HPDE6-E6E7 (cell line): ENCODE results near the gene FAM110A.
"Not testable (repeated sequence)": the region's sequence is repeated elsewhere in the genome, so short reads cannot be mapped to it uniquely, and the experiment has no call there.

Experiments used
- DNase-seq: peaks from one replicate; pipeline ENCODE4 v3.0.0; 2011; ENCODE audit warnings: missing footprints; ENCODE audit errors: extremely low spot score

The FAM110A gene

GRCh38 chr20:823574-823902 is 10.0 kb upstream of the FAM110A start:
- DNase-seq = no peak

GRCh38 chr20:824490-824889 is 9.0 kb upstream of the FAM110A start:
- no peak for DNase-seq

GRCh38 chr20:824916-825315 is 8.6 kb upstream of the FAM110A start:
- DNase-seq = no peak

DNA sequence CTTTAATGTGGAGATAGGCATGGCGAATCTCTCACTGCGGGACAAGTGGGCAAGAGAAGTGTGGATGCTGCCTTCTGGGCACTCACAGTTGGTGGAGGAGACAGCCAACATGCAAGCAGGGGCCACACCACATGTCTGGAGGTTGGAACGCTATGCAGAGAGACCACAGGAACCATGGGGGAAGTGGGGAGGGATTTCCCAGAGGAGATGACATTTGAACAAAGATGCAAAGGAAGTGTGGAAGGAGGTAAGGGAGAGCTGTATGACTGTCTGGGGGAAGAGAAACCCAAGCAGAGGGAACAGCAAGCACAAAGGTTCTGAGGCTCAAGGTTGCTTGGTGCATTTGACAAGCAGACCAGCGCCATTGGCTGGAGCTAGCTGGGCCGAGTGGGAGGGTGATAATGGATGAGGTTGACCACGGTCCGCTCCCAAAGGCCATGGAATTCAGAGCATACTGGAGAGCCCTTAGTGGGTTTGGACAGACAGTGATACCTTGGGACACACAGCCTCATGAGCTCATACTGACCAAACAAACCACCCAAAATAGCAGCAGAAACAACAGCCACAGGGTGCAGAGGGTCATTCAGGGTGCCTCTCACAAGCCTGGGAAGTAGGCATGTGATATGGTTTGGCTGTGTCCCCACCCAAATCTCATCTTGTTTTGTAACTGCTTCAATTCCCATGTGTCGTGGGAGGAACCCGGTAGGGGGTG is 7.6 kb upstream of the FAM110A start:
- no peak for DNase-seq

DNA sequence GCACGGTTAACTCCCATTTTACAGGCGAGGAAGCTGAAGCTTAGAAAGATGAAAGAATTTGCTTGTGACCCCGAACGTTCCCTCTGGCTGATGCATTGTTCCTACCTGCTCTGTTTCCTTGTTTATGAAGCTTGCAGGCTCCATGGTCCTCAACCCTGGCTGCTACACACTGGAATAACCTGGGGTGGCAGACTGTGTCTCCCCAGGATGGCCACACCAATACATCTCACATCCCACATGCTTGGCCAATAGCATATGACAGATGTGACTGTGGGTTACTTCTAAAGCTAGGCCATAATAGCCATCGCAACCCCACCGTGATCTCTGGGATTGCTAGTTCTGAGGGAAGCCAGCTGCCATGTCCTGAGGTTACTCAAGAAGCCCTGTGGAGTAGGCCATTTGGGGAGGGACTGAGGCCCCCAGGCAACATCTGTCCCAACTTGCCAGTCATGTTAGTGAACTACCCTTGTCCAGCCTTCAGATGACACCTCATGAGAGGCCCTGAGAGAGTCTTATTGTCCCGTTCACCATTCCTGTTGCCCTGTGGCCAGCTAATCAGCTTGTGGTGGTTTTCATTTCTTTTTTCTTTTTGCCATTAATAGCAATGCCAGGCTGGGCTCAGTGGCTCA is 6.7 kb upstream of the FAM110A start:
- no peak for DNase-seq

DNA sequence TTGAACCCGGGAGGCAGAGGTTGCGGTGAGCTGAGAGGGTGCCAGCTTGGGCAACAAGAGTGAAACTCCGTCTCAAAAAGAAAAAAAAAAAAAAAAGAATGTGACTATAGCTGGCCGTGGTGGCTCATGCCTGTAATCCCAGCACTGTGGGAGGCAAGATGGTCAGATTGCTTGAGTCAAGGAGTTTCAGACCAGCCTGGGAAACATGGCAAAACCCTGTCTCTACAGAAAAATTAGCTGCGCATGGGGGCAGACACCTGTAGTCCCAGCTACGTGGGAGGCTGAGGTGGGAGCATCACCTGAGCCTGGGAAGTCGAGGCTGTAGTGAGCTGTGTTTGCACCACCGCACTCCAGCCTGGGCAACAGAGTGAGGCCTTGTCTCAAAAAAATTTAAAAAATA is 5.5 kb upstream of the FAM110A start:
- not testable (repeated sequence) for DNase-seq

DNA sequence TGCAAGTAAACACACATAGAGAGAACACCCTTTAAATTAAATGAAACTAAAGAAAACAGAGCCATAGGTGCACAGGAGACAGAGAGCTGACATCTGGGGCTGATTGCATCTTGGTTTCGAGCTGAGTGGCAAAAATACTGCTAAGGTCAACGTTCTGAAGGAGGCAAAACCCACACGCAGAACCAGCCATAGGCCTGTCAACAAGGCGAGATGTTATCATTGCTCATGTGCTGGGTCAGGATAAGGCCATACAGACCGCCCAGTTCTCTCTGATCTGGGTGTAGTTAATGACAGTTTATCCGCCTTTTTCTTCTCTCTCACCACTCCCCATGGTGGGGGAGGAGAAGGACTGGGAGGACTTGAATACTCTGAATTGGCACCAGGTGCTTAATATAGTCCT is 4.5 kb upstream of the FAM110A start:
- no peak for DNase-seq

DNA sequence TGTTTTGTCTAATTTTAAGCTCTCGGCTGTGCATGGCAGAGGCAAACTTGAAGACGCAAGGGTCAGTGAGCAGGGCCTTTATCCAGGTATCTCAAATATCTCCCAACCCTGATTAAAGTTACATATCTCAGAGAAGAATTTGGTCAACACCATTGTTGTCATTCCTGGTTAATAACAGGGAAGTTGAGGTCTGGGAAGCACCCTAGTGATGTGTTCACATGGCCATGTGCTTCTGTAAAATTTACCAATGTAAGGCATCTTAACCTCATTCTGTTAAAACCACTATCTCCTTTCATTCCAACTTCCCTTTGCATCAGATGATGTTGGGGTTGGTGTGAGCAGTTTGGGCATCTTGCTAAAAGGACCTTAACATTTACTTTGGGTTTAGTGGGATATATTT is 4.0 kb upstream of the FAM110A start:
- no peak for DNase-seq

- DNase-seq = no peak
These were observed 3.4 kb upstream of the FAM110A start for GRCh38 chr20:830011-830521.

GRCh38 chr20:831251-831650 is 2.3 kb upstream of the FAM110A start:
- no peak for DNase-seq

DNA sequence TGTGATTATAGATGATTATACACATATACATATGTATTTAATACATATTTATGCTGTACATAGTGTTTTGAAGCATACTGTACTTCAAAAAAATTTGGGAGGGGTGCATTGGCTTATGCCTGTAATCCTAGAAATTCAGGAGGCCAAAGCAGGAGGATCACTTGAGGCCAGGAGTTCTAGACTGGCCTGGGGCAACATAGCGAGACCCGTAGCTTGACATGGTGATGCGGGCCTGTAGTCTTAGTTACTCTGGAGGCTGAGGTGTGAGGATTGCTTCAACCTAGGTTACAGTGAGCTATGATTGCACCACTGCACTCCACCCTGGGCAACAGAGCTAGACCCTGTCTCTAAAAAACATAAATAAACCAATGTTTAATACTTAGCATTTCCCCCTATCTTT is 1.6 kb upstream of the FAM110A start:
- no peak for DNase-seq

GRCh38 chr20:833121-833449 is 430 bp upstream of the FAM110A start:
- DNase-seq = no peak

DNA sequence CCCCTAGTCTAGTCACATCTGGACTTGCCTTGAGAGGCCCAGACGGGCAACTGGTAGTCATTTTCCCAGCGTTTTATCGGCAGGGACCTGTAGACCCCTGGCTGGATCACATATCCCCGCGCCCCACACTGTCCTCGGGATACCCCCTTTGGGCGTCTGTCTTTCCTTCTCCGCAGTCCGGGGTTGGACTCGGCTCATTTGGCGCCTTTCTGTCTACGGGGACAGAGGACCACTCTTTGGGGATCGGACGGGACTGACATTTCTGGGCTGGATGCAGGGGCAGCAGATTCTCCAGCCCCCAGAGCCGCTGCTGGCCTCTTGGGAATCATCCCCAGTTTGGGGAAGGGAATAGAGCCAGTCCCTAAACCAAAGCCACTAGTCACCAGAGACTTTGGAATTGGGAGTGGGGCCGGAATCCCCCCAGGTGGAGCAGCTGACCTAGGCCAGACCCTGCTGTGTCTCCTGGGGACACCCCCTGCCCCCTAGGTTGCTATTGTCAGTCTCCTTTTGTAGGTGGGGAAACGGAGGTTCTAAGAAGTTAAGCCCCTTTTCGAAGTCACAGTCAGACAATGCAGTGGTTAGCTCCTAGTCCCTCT is 734 bp downstream of the FAM110A start:
- DNase-seq = no peak

DNA sequence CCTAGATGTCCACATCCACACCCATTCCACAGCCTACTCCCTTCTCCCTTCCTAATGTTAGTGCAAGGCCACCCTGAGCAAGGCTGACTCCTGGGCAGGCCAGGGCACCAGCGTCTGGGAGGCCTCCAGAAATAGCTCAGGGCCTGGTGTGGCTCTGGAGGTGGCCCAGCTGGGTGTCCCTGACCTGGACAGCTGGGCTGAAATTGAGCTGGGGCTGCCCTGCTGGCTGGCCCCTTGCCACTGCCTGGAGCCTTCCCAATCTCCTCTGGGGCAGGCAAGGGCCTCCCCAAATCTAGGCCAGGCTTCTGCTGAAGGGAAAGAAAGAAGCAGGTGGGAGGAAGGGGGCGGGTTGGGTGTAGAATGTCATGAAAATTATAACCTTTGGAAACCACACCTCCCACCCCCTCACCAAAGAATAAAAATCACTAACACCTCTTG is 2.1 kb downstream of the FAM110A start:
- DNase-seq = no peak

DNA sequence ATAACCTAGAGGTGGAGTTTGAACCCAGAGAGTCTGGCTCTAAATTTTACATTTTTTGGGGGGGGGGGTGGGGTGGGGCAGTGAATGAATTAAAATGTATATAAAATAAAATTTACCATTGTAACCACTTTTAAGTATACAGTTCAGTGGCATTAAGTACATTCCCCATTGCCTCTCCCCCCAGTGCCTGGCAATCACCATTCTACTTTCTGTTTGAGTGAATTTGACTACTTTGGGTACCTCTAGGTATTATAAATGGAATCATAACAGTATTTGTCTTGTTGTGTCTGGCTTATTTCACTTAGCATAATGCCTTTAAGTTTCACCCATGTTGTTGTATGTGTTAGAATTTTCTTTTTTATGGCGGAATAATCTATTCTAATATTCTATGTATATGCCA is 2.7 kb downstream of the FAM110A start:
- no peak for DNase-seq

DNA sequence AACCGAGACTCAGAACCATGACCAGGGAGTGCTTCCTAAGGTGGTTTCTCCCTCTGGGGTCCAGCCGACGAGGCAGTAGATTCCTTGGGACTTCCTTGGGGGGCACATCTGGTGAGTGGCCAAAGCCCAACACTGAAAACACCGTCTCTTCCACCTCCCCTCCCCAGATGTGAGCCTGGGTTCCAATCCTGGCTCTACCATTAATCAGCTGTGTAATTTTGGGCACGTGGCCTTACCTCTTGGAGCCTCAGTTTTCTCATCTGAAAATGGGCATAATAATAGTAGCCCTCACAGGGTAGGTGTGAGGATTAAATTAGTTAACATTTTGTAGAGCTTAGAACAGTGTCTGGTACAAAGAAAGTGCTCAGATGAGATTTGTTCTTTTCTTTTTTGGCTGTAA is 5.5 kb downstream of the FAM110A start:
- DNase-seq = no peak

GRCh38 chr20:839626-840025 is 6.1 kb downstream of the FAM110A start:
- DNase-seq = no peak

GRCh38 chr20:840503-840857 is 7.0 kb downstream of the FAM110A start:
- DNase-seq = no peak

DNA sequence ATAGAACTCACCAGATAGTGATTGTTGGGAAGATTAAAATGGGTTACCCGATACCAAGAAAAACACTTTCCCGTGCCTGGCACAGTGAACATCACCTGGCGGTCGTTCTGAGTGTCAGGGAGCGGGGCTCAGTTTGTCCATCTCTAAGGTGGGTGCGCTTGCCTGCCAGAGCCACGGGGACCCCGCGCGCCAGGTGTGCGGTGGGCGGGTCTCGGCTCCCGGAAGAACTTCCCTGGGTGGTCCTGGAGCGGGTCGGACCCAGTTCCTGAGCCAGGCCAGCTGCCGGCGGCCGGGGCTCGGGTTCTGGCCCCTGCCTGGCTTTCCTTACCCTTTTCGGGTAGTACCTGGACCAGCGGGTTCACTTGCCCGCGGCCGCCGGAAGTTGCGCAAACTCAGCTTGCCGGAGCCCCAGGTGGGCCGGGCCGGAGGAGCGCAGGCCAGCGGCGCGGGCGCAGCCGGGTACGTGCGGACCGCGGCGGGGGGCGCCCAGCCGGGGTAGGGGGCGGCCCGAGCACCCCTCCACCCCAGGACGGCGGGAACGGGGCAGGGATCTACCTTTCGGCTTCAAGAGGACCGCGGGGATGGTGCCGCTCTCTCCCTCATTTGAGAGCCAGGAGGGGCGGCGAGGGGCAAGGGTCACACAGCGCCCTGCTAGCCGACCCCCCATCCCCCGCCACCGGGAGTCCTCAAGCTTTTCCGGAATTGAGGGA is 7.5 kb downstream of the FAM110A start:
- no peak for DNase-seq

DNA sequence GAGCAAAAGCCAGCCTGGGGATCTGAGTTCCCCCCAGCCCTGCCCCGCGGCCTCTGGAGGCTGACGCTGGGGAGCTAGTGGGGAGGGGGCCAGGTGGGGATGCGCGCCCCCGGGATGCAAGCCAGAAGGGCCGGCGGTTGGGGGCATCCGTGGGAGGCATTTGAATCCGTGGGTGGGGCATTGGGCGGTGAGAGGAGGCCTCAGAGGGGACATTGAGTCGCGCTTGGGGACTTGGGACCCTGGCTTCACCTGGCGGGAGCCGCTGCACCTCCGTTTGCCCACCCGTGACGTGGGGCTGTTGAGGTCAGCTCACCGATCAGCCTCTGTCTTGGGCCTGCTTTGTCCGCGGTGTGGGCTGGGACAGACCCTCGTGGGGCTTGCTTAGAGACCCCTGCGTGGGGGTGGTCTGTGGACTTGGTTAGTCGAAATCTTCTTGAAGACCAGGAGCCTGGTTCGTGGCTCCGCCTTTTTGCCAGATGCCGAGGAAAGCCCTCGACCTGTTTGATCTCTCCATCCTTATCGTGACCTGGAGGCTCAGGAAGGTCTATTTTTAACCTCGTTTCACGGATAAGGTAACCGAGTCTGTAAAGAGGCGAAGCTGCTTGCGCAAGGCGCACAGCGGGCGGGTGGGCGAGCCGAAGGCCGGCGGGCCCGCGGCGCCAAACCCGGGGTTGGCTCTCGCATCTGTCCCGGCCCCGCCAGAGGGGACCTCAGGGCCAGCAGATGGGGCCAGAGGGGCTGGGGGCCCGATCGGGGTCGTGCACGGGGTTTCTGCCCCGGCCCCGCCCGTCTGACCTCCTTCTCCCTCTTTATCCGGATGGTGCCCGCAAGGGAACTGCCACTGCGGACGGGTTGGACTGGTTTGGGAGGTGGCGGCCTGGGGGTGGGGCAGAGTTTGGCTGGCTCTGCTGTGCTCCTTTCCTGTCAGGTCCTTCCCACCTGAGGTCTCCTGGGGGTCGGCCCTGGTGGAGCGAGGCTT is 8.3 kb downstream of the FAM110A start:
- no peak for DNase-seq

DNA sequence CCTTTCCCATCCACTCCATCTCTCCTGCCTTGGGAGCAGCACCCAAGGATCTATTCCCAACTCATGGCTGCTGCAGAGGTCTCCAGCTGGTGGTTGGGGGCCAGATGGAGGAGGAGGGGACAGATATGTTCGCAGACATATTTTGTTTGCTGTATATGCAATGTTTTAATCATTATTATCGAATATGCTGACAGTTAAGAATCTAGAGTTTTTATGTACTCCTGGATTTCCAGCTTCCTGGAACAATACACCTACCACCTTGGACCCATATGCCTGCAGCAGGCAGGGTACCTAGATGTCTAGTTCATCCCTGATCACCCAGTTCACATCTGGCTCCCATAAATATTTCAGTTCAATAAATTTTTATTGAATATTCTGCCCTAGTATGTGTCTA is 9.0 kb downstream of the FAM110A start:
- no peak for DNase-seq

- DNase-seq = peak; percentile 72
These were observed 10.4 kb downstream of the FAM110A start for GRCh38 chr20:843912-844311.
